Panc1 (cell line): ENCODE measurements around the gene SMIM22.

Source experiments
- CTCF ChIP-seq: fragments of 450-650 bp; IDR thresholded peaks from 2 replicates; pipeline ENCODE4 v1.5.1; 2017; ENCODE audit warnings: mild to moderate bottlenecking
- POLR2AphosphoS5 ChIP-seq: IDR thresholded peaks from 2 replicates; pipeline ENCODE4 v1.6.1; 2012; ENCODE audit warnings: mild to moderate bottlenecking, low read depth, low read length, moderate library complexity
- SIN3A ChIP-seq: IDR thresholded peaks from 2 replicates; pipeline ENCODE4 v1.6.1; 2012; ENCODE audit warnings: low read depth, mild to moderate bottlenecking, low read length, moderate library complexity, borderline replicate concordance; ENCODE audit not compliant: insufficient read depth
- TCF7L2 ChIP-seq: IDR thresholded peaks from 2 replicates; pipeline ENCODE4 v1.6.1; 2011; ENCODE audit warnings: mild to moderate bottlenecking, low read depth, low read length, inconsistent platforms
- TF ChIP-seq, protein P1 (sequence below), 2 experiments: IDR thresholded peaks; 2 replicates each; pipeline ENCODE4 v1.6.1; 2011 to 2012; ENCODE audit warnings: low read depth in 2 of 2, control low read depth in 1 of 2, low read length in 1 of 2, mild to moderate bottlenecking in 1 of 2, moderate library complexity in 1 of 2; ENCODE audit not compliant: insufficient read depth in 1 of 2

DNA sequence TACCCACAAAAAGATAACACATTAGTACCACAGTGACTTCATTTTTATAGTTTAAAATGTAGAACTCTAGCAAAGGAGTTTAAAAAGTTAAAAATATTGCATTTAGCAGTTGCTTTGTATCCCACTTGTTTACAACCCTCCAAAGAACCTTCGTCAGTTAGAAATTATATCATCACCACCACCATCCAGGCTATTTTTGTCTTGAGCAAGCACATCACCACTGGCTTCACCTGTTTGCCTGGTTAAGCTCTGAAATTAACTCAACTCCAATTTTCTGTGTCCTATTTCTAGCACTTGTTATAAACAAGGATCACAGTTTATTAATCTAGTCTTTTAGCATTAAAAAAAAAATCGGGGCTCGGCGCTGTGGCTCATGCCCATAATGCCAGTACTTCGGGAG is 45.8 kb downstream of the SMIM22 start:
- TF ChIP-seq CTCF (no peak), POLR2AphosphoS5 (no peak), TCF7L2 (no peak), SIN3A (no peak)
- TF ChIP-seq, protein P1, sequence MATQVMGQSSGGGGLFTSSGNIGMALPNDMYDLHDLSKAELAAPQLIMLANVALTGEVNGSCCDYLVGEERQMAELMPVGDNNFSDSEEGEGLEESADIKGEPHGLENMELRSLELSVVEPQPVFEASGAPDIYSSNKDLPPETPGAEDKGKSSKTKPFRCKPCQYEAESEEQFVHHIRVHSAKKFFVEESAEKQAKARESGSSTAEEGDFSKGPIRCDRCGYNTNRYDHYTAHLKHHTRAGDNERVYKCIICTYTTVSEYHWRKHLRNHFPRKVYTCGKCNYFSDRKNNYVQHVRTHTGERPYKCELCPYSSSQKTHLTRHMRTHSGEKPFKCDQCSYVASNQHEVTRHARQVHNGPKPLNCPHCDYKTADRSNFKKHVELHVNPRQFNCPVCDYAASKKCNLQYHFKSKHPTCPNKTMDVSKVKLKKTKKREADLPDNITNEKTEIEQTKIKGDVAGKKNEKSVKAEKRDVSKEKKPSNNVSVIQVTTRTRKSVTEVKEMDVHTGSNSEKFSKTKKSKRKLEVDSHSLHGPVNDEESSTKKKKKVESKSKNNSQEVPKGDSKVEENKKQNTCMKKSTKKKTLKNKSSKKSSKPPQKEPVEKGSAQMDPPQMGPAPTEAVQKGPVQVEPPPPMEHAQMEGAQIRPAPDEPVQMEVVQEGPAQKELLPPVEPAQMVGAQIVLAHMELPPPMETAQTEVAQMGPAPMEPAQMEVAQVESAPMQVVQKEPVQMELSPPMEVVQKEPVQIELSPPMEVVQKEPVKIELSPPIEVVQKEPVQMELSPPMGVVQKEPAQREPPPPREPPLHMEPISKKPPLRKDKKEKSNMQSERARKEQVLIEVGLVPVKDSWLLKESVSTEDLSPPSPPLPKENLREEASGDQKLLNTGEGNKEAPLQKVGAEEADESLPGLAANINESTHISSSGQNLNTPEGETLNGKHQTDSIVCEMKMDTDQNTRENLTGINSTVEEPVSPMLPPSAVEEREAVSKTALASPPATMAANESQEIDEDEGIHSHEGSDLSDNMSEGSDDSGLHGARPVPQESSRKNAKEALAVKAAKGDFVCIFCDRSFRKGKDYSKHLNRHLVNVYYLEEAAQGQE (IDR thresholded peaks at IDR 0.05; ENCODE audit: insufficient read depth in 1 of 2, low read depth in 2 of 2, low read length in 1 of 2), result no peak
